Fibroblast of gingiva (primary cell): ENCODE results near the gene CRYL1.

Source experiments
- DNase-seq: peaks from one replicate; pipeline ENCODE4 v3.0.0-alpha.2; 2011; ENCODE audit warnings: low read depth

CRYL1 gene

GRCh38 chr13:20494656-20495055 is 31.0 kb downstream of the CRYL1 start:
- DNase-seq, result no peak

GRCh38 chr13:20492641-20493040 is 33.0 kb downstream of the CRYL1 start:
- DNase-seq, result peak; percentile 10

- no peak for DNase-seq
These were observed 33.7 kb downstream of the CRYL1 start for GRCh38 chr13:20491926-20492435.

- no peak for DNase-seq
These were observed 36.4 kb downstream of the CRYL1 start for GRCh38 chr13:20489185-20489820.

GRCh38 chr13:20487927-20488326 is 37.7 kb downstream of the CRYL1 start:
- DNase-seq, result no peak

- DNase-seq, result no peak
These were observed 42.9 kb downstream of the CRYL1 start for GRCh38 chr13:20482787-20483186.

- no peak for DNase-seq
These were observed 43.3 kb downstream of the CRYL1 start for GRCh38 chr13:20482275-20482761.

GRCh38 chr13:20477394-20477793 is 48.3 kb downstream of the CRYL1 start:
- no peak for DNase-seq

- no peak for DNase-seq
These were observed 49.5 kb downstream of the CRYL1 start for GRCh38 chr13:20475927-20476691.

GRCh38 chr13:20474515-20474914 is 51.1 kb downstream of the CRYL1 start:
- DNase-seq, result no peak

- DNase-seq, result no peak
These were observed 51.8 kb downstream of the CRYL1 start for GRCh38 chr13:20473888-20474287.

- no peak for DNase-seq
These were observed 52.5 kb downstream of the CRYL1 start for GRCh38 chr13:20473139-20473538.

GRCh38 chr13:20472531-20472930 is 53.1 kb downstream of the CRYL1 start:
- no peak for DNase-seq

- no peak for DNase-seq
These were observed 55.5 kb downstream of the CRYL1 start for GRCh38 chr13:20470136-20470535.

- DNase-seq, result no peak
These were observed 59.3 kb downstream of the CRYL1 start for GRCh38 chr13:20466371-20466770.

GRCh38 chr13:20465218-20465879 is 60.3 kb downstream of the CRYL1 start:
- DNase-seq, result peak; percentile 76

GRCh38 chr13:20462921-20463320 is 62.7 kb downstream of the CRYL1 start:
- DNase-seq, result no peak

- DNase-seq, result no peak
These were observed 63.1 kb downstream of the CRYL1 start for GRCh38 chr13:20462533-20462915.

- no peak for DNase-seq
These were observed 63.7 kb downstream of the CRYL1 start for GRCh38 chr13:20461860-20462532.

GRCh38 chr13:20461481-20461859 is 64.2 kb downstream of the CRYL1 start:
- DNase-seq, result no peak

- DNase-seq, result no peak
These were observed 64.9 kb downstream of the CRYL1 start for GRCh38 chr13:20460761-20461160.

GRCh38 chr13:20457670-20458069 is 68.0 kb downstream of the CRYL1 start:
- DNase-seq, result no peak
